ENCODE results near the gene PKD1L1. TPM values are rescaled to one million over a fixed set of nuclear protein-coding genes. Genes with fewer than 3 reads are reported as not detected.

The PKD1L1 gene
- total RNA-seq, 1 donor from 2014 or later = 4.8 TPM

- DNase-seq (ENCODE audit: low spot score) = no peak
- TF ChIP-seq CTCF (IDR thresholded peaks at IDR 0.05; ENCODE audit: unreplicated experiment) = no peak
- no peaks in the 10 kb centered on the region for H3K9me3 Mint-ChIP-seq (ENCODE audit: unreplicated experiment)
- no peaks in the 10 kb centered on the region for H3K27me3 Mint-ChIP-seq (ENCODE audit: unreplicated experiment)
- H3K4me1 Mint-ChIP-seq (ENCODE audit: unreplicated experiment) = peaks cover 15% of the 10 kb centered on the region
- H3K36me3 Mint-ChIP-seq (ENCODE audit: low read depth, unreplicated experiment) = peaks cover 6% of the 10 kb centered on the region
- no peak overlapping the region for H3K4me3 Mint-ChIP-seq (ENCODE audit: unreplicated experiment)
- H3K27ac Mint-ChIP-seq (ENCODE audit: unreplicated experiment) = no peak overlapping the region
Measured at GRCh38 chr7:47807126-47807525, 141.1 kb downstream of the PKD1L1 start.

- no peak overlapping the region for H3K27ac Mint-ChIP-seq (ENCODE audit: unreplicated experiment)
- peaks cover 6% of the 10 kb centered on the region for H3K36me3 Mint-ChIP-seq (ENCODE audit: low read depth, unreplicated experiment)
- TF ChIP-seq CTCF (IDR thresholded peaks at IDR 0.05; ENCODE audit: unreplicated experiment) = no peak
- no peaks in the 10 kb centered on the region for H3K9me3 Mint-ChIP-seq (ENCODE audit: unreplicated experiment)
- no peaks in the 10 kb centered on the region for H3K27me3 Mint-ChIP-seq (ENCODE audit: unreplicated experiment)
- peaks cover 15% of the 10 kb centered on the region for H3K4me1 Mint-ChIP-seq (ENCODE audit: unreplicated experiment)
- no peak for DNase-seq (ENCODE audit: low spot score)
- H3K4me3 Mint-ChIP-seq (ENCODE audit: unreplicated experiment) = no peak overlapping the region
Measured at GRCh38 chr7:47806701-47807103, 141.6 kb downstream of the PKD1L1 start.

- Mint-ChIP-seq H3K27ac (ENCODE audit: unreplicated experiment) (no peak overlapping the region), H3K9me3 (ENCODE audit: unreplicated experiment) (no peaks in the 10 kb centered on the region), H3K4me3 (ENCODE audit: unreplicated experiment) (no peak overlapping the region), H3K27me3 (ENCODE audit: unreplicated experiment) (peaks cover 1% of the 10 kb centered on the region), H3K36me3 (ENCODE audit: low read depth, unreplicated experiment) (peaks cover 4% of the 10 kb centered on the region), H3K4me1 (ENCODE audit: unreplicated experiment) (peaks cover 13% of the 10 kb centered on the region)
- TF ChIP-seq CTCF (IDR thresholded peaks at IDR 0.05; ENCODE audit: unreplicated experiment) = no peak
- DNase-seq (ENCODE audit: low spot score) = no peak
Measured at GRCh38 chr7:47804767-47805545, 143.3 kb downstream of the PKD1L1 start.

DNA sequence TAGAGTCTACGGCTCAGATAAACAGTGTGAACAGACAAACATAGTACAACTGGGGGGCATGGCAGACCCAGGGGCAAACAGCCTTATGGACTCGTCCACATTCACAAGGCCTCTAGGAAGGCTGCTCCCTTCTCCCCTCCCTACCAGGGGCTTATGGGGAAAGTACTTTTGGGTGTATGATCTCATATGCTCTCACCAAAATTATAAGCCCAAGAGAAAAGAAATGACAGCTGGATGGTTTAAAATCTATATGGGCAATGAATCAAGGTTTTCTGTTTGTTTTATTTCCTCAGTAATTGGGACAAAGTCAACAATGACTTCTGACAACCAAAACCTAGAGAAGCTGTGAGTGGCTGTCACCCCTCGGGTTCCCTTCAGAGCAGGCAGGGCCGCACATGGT lies 144.4 kb downstream of the PKD1L1 start:
- no peak for DNase-seq (ENCODE audit: low spot score)
- TF ChIP-seq CTCF (IDR thresholded peaks at IDR 0.05; ENCODE audit: unreplicated experiment) = no peak
- H3K4me1 Mint-ChIP-seq (ENCODE audit: unreplicated experiment) = peaks cover 13% of the 10 kb centered on the region
- no peak overlapping the region for H3K4me3 Mint-ChIP-seq (ENCODE audit: unreplicated experiment)
- peaks cover 3% of the 10 kb centered on the region for H3K36me3 Mint-ChIP-seq (ENCODE audit: low read depth, unreplicated experiment)
- no peak overlapping the region for H3K27ac Mint-ChIP-seq (ENCODE audit: unreplicated experiment)
- H3K9me3 Mint-ChIP-seq (ENCODE audit: unreplicated experiment) = no peaks in the 10 kb centered on the region
- peaks cover 1% of the 10 kb centered on the region for H3K27me3 Mint-ChIP-seq (ENCODE audit: unreplicated experiment)

- Mint-ChIP-seq H3K27ac (ENCODE audit: unreplicated experiment) (no peak overlapping the region), H3K9me3 (ENCODE audit: unreplicated experiment) (no peaks in the 10 kb centered on the region), H3K36me3 (ENCODE audit: low read depth, unreplicated experiment) (peaks cover 3% of the 10 kb centered on the region), H3K27me3 (ENCODE audit: unreplicated experiment) (peaks cover 1% of the 10 kb centered on the region), H3K4me1 (ENCODE audit: unreplicated experiment) (peaks cover 11% of the 10 kb centered on the region), H3K4me3 (ENCODE audit: unreplicated experiment) (no peak overlapping the region)
- no peak for DNase-seq (ENCODE audit: low spot score)
- TF ChIP-seq CTCF (IDR thresholded peaks at IDR 0.05; ENCODE audit: unreplicated experiment) = no peak
Measured at GRCh38 chr7:47803025-47803424, 145.2 kb downstream of the PKD1L1 start.
